Endodermal cell (in vitro differentiated cells): ENCODE measurements around the gene CUL2. TPM values are rescaled to one million over a fixed set of nuclear protein-coding genes. Genes with fewer than 3 reads are reported as not detected.

ENCODE experiments used
- DNase-seq: peaks from one replicate; pipeline ENCODE4 v3.0.0-alpha.2; 2017
- H3K27ac ChIP-seq: 2 replicates; pipeline ENCODE4 v1.5.1; 2013; ENCODE audit warnings: mild to moderate bottlenecking, low read depth, low read length, moderate library complexity
- H3K27me3 ChIP-seq: 2 replicates; pipeline ENCODE4 v1.6.1; 2013; ENCODE audit warnings: mild to moderate bottlenecking, low read length, moderate library complexity; ENCODE audit not compliant: insufficient read depth, control insufficient read depth, poor library complexity, severe bottlenecking
- H3K36me3 ChIP-seq: 2 replicates; pipeline ENCODE4 v1.7.0; 2013; ENCODE audit warnings: mild to moderate bottlenecking, low read length, moderate library complexity; ENCODE audit not compliant: control insufficient read depth, insufficient read depth
- H3K4me1 ChIP-seq: one replicate; pipeline ENCODE4 v1.7.0; 2013; ENCODE audit warnings: low read length; ENCODE audit not compliant: control insufficient read depth, insufficient read depth
- H3K4me3 ChIP-seq: 2 replicates; pipeline ENCODE4 v1.5.1; 2013; ENCODE audit warnings: mild to moderate bottlenecking, low read length, moderate library complexity
- H3K9ac ChIP-seq: 2 replicates; pipeline ENCODE4 v1.6.1; 2013; ENCODE audit warnings: mild to moderate bottlenecking, low read length, moderate library complexity; ENCODE audit not compliant: poor library complexity, severe bottlenecking; ENCODE audit errors: extremely low read depth
- H3K9me3 ChIP-seq: 2 replicates; pipeline ENCODE4 v1.6.1; 2013; ENCODE audit warnings: mild to moderate bottlenecking, low read length, moderate library complexity; ENCODE audit not compliant: control insufficient read depth
- H3K27ac Mint-ChIP-seq: 2 replicates; pipeline ENCODE4 v1.8.0; 2020; ENCODE audit warnings: mixed read lengths
- H3K27me3 Mint-ChIP-seq: 2 replicates; pipeline ENCODE4 v1.8.0; 2021; ENCODE audit warnings: mild to moderate bottlenecking, mixed read lengths; ENCODE audit not compliant: insufficient read depth
- H3K36me3 Mint-ChIP-seq: 2 replicates; pipeline ENCODE4 v1.8.0; 2020; ENCODE audit warnings: low read depth, mixed read lengths
- H3K4me1 Mint-ChIP-seq: 2 replicates; pipeline ENCODE4 v1.8.0; 2020; ENCODE audit warnings: mixed read lengths
- H3K4me3 Mint-ChIP-seq: 2 replicates; pipeline ENCODE4 v1.8.0; 2020; ENCODE audit warnings: mild to moderate bottlenecking, moderate library complexity, mixed read lengths
- H3K9me3 Mint-ChIP-seq: 2 replicates; pipeline ENCODE4 v1.8.0; 2020; ENCODE audit warnings: mild to moderate bottlenecking, mixed read lengths
- CTCF ChIP-seq: fragments of 200-600 bp; sonication (generic); conservative IDR thresholded peaks from 2 replicates; pipeline ENCODE4 v1.5.0; 2021; ENCODE audit warnings: antibody characterized with exemption, mild to moderate bottlenecking
- WGBS, 2 experiments: methylation state at CpG; one replicate each; pipeline versions ENCODE4 v1.1.5 to v1.1.7; 2013; ENCODE audit warnings: missing lambda C conversion rate in 2 of 2, mixed read lengths in 1 of 2; ENCODE audit not compliant: insufficient coverage in 1 of 2, insufficient read length in 1 of 2; 5-methylcytosine and 5-hydroxymethylcytosine counted together
- total RNA-seq, 2 donors: library from RNA; stranded (reverse); fragmentation: NEBNext Ultra II Directional in 1 of 2; extraction: Animal tissue kit (Norgen Biotek cat#: 25700) in 1 of 2; gene quantifications; 2 replicates in 1 of 2; 3 replicates in 1 of 2; pipeline ENCODE4 v1.2.1, GENCODE V29; 2021

CUL2 gene
- total RNA-seq, 2 donors from 2014 or later: 39.2 to 41.5 TPM

GRCh38 chr10:34964166-34964800, 125.9 kb downstream of the CUL2 start:
- Mint-ChIP-seq H3K4me1 (no peaks in the 10 kb centered on the region), H3K4me3 (no peak overlapping the region), H3K27me3 (no peaks in the 10 kb centered on the region), H3K27ac (no peak overlapping the region), H3K9me3 (no peaks in the 10 kb centered on the region), H3K36me3 (no peaks in the 10 kb centered on the region)
- H3K9me3 ChIP-seq: no peaks in the 10 kb centered on the region
- H3K4me3 ChIP-seq: no peak overlapping the region
- TF ChIP-seq CTCF: no peak
- WGBS, 2 experiments: 94 to 98% methylated on average over 6 to 13 of the region's 13 CpGs
- H3K27ac ChIP-seq: no peak overlapping the region
- no peaks in the 10 kb centered on the region for H3K4me1 ChIP-seq
- DNase-seq: no peak
- no peaks in the 10 kb centered on the region for H3K27me3 ChIP-seq
- H3K36me3 ChIP-seq: no peaks in the 10 kb centered on the region
- H3K9ac ChIP-seq: no peak overlapping the region

- Mint-ChIP-seq H3K36me3 (no peaks in the 10 kb centered on the region), H3K4me3 (no peak overlapping the region), H3K9me3 (no peaks in the 10 kb centered on the region), H3K4me1 (no peaks in the 10 kb centered on the region), H3K27me3 (no peaks in the 10 kb centered on the region), H3K27ac (no peak overlapping the region)
- no peak for DNase-seq
- Histone ChIP-seq H3K4me3 (no peak overlapping the region), H3K36me3 (no peaks in the 10 kb centered on the region), H3K27me3 (no peaks in the 10 kb centered on the region), H3K9ac (no peak overlapping the region), H3K9me3 (no peaks in the 10 kb centered on the region), H3K27ac (no peak overlapping the region), H3K4me1 (no peaks in the 10 kb centered on the region)
- 77 to 91% methylated on average over 2 of the region's 2 CpGs for WGBS, 2 experiments
- TF ChIP-seq CTCF: no peak
These were observed 127.3 kb downstream of the CUL2 start for GRCh38 chr10:34962866-34963265.

GRCh38 chr10:34960983-34961382, 129.2 kb downstream of the CUL2 start:
- Mint-ChIP-seq H3K4me3 (no peak overlapping the region), H3K9me3 (no peaks in the 10 kb centered on the region)

More at GRCh38 chr10:34960983-34961382, 129.2 kb downstream of the CUL2 start:
- peak; percentile 64 for TF ChIP-seq CTCF
- Mint-ChIP-seq H3K27me3 (no peaks in the 10 kb centered on the region), H3K4me1 (no peaks in the 10 kb centered on the region), H3K36me3 (no peaks in the 10 kb centered on the region), H3K27ac (no peak overlapping the region)
- H3K9me3 ChIP-seq: no peaks in the 10 kb centered on the region
- no peaks in the 10 kb centered on the region for H3K27me3 ChIP-seq
- H3K4me3 ChIP-seq: no peak overlapping the region
- H3K9ac ChIP-seq: no peak overlapping the region
- no peak overlapping the region for H3K27ac ChIP-seq
- H3K36me3 ChIP-seq: no peaks in the 10 kb centered on the region
- DNase-seq: no peak
- no peaks in the 10 kb centered on the region for H3K4me1 ChIP-seq
- 80 to 91% methylated on average over 1 to 8 of the region's 8 CpGs for WGBS, 2 experiments
